Measurements from ENCODE around the gene PTPRT.
A peak's percentile ranks its signal among the peaks of the same experiment; 100 is the strongest.

PTPRT gene

GRCh38 chr20:43194137-43194536 is 4.4 kb upstream of the PTPRT start:
- TF ChIP-seq CTCF (IDR thresholded peaks at IDR 0.05; ENCODE audit: borderline replicate concordance, insufficient read depth, low read depth, low read length) = no peak
- H3K4me3 ChIP-seq (ENCODE audit: low read depth, low read length) = no peak overlapping the region

GRCh38 chr20:43193443-43193842 is 3.7 kb upstream of the PTPRT start:
- no peak for TF ChIP-seq CTCF (IDR thresholded peaks at IDR 0.05; ENCODE audit: borderline replicate concordance, insufficient read depth, low read depth, low read length)
- no peak overlapping the region for H3K4me3 ChIP-seq (ENCODE audit: low read depth, low read length)

DNA sequence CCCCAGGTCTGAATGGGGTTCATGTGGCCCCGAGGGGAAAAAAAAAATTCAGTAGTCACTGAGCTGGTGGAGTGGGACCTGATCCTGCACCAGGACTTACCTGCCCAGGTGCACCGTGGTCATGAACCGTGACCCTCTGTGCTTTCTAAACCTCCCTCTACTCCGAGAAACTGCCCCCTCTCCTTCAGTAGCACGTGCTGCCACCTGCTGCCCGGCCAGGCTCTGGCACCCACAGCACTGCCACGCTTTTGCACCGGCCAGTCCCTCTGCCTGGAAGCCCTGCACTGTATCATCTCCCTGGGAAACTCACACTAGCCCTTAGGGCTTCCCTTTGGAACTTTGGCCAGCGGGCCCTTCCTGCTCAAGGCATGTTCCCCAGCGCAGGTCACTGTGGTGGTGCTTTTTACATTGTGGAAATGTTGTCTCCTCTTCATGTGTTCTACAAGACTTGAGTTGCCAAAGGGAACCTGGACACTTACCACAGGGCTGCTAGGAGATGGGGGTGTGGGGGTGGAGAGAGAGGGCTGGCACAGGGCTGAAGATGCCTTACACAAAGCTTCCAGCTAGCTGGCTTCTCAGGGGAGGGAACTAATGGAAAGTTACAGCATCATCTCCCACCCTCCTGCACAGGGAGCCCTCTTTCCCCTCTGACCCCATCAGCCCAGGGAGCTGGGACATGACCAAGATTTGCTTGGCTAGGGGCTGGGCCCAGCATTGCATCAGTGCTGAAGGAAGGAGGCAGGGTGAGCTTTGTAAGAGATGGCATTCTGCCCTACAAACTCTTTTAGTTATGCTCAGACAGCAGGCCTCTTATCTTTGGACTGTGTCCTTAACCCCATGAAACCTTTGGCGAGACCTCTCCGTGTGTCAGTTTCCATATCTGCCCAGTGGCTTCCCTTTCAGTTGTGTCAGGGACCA is 2.5 kb upstream of the PTPRT start:
- peak; percentile 69; the same call in 1 of the 2 replicates for TF ChIP-seq CTCF (IDR thresholded peaks at IDR 0.05; ENCODE audit: borderline replicate concordance, insufficient read depth, low read depth, low read length)
- H3K4me3 ChIP-seq (ENCODE audit: low read depth, low read length) = no peak overlapping the region

DNA sequence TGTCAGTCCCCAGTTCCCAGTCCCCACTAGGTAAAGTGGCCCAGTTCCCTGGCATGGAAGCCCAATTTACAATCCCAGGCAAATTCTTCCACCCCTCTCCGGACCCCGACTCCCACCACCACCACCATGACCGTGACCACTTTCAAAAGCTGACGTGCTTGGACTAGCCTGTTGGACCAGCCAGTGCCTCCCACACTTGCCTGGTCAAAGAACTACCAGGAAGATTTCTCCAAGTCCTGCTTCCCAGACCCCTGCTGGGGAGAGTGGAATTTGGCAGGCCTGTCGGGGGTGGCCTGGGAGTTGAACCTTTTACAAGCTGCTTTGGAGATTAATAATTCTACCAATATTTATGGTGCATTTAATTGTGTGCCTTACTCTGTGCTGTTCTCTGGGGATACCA is 1.4 kb upstream of the PTPRT start:
- no peak overlapping the region for H3K4me3 ChIP-seq (ENCODE audit: low read depth, low read length)

DNA sequence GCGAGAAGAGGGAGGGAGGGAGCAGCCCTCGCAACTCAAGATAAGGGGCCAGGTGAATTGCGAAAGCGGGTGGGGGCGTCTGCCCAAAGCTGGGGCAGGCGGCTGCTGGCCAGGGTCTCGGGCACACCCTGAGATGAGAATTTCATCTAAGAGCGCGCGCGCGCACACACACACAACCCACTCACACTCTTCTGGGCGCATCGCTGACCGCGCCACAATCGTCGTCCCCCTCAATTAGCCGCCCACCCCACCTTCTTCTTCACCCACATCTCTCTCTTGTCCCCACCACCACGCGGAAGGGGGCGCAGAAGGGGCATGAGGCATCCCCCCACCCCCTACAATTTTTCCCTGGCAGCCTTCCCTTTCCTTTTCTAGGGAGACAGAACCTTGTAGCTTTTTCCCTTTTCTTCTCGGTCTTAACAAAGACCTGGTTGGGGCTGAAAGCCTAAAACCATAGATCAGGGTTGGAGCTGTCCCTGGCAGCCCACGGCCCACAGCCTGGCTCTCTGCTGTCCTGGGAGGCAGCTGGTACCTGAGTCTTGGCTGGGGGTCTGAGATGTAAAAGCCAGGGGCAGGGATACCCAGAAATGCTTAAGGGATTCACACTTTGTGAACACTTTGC is 737 bp upstream of the PTPRT start:
- TF ChIP-seq CTCF (IDR thresholded peaks at IDR 0.05; ENCODE audit: borderline replicate concordance, insufficient read depth, low read depth, low read length) = no peak
- H3K4me3 ChIP-seq (ENCODE audit: low read depth, low read length) = no peak overlapping the region

More for the DNA sequence above, 1.4 kb upstream of the PTPRT start:
- no peak for TF ChIP-seq CTCF (IDR thresholded peaks at IDR 0.05; ENCODE audit: borderline replicate concordance, insufficient read depth, low read depth, low read length)

- TF ChIP-seq CTCF (IDR thresholded peaks at IDR 0.05; ENCODE audit: borderline replicate concordance, insufficient read depth, low read depth, low read length) = no peak
- H3K4me3 ChIP-seq (ENCODE audit: low read depth, low read length) = no peak overlapping the region
These were observed 699 bp downstream of the PTPRT start for GRCh38 chr20:43188861-43189553.

Data from GM12875 (cell line).